T-helper 1 cell treated with Interleukin-12 subunit alpha and Interleukin-12 subunit beta and Interleukin-4 antibody, amounts not matched to agents 30 μg/mL and 1 μg/mL, for 36 hours (primary cell): Measurements from ENCODE around the gene OTOS.

ENCODE experiments used
- H3K27ac Mint-ChIP-seq: one replicate; pipeline ENCODE4 v1.8.0; 2021; ENCODE audit warnings: mild to moderate bottlenecking, mixed read lengths
- H3K27me3 Mint-ChIP-seq: one replicate; pipeline ENCODE4 v1.8.0; 2021; ENCODE audit warnings: low read depth, mixed read lengths
- H3K36me3 Mint-ChIP-seq: one replicate; pipeline ENCODE4 v1.8.0; 2021; ENCODE audit warnings: low read depth, mixed read lengths
- H3K4me1 Mint-ChIP-seq: one replicate; pipeline ENCODE4 v1.8.0; 2021; ENCODE audit warnings: low read depth, mixed read lengths
- H3K4me3 Mint-ChIP-seq: one replicate; pipeline ENCODE4 v1.8.0; 2021; ENCODE audit warnings: mild to moderate bottlenecking, moderate library complexity, mixed read lengths
- H3K9me3 Mint-ChIP-seq: one replicate; pipeline ENCODE4 v1.8.0; 2021; ENCODE audit warnings: mixed read lengths

OTOS gene

DNA sequence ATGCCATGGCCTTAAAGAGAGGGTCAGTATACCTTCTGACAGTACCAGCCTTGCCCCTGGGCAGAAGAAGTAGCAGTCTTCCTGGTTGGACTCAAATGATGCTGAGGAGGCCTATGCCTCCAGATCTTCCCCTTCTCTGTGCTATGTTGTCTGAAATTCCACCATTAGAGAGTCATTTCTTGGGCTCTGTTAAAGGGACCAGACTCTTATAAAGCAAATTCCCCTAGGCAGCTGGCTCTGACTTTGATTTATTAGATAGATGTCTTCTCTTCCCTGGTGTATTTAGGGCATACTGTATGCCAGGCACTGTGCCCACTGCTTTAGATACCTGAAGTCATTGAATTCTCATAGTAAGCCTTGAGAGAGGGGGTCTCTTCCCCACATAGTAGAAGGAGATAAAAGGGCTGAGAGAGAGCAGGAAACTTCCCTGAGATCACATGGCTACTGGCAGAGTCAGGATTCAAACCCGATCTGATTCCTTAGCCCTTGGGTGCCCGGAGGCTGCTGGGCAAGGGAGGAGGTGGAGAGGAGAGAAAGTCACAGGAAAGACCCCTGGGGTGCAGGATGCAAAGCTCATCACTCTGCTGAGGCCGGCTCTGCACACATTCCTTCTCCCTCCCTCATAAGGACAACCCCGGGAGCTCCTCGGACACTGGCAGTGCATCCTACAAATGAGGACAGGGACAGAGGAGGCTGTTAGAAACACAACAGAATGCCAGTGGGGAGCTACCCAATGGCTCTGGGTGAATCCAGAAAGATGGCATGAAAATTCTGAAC lies 27.4 kb downstream of the OTOS start:
- H3K36me3 Mint-ChIP-seq, result no peaks in the 10 kb centered on the region

GRCh38 chr2:240111253-240111652 lies 29.2 kb downstream of the OTOS start:
- H3K27ac Mint-ChIP-seq, result no peak overlapping the region
- no peaks in the 10 kb centered on the region for H3K9me3 Mint-ChIP-seq
- H3K27me3 Mint-ChIP-seq, result peaks cover 21% of the 10 kb centered on the region
- H3K36me3 Mint-ChIP-seq, result no peaks in the 10 kb centered on the region
- H3K4me1 Mint-ChIP-seq, result no peaks in the 10 kb centered on the region
- H3K4me3 Mint-ChIP-seq, result no peak overlapping the region

More for the DNA sequence above, 27.4 kb downstream of the OTOS start:
- Mint-ChIP-seq H3K9me3 (no peaks in the 10 kb centered on the region), H3K27me3 (peaks cover 32% of the 10 kb centered on the region), H3K4me1 (no peaks in the 10 kb centered on the region), H3K27ac (no peak overlapping the region), H3K4me3 (no peak overlapping the region)

GRCh38 chr2:240109386-240109785 lies 31.1 kb downstream of the OTOS start:
- Mint-ChIP-seq H3K27me3 (peaks cover 11% of the 10 kb centered on the region), H3K36me3 (no peaks in the 10 kb centered on the region), H3K4me1 (no peaks in the 10 kb centered on the region), H3K9me3 (no peaks in the 10 kb centered on the region), H3K27ac (no peak overlapping the region), H3K4me3 (no peak overlapping the region)

DNA sequence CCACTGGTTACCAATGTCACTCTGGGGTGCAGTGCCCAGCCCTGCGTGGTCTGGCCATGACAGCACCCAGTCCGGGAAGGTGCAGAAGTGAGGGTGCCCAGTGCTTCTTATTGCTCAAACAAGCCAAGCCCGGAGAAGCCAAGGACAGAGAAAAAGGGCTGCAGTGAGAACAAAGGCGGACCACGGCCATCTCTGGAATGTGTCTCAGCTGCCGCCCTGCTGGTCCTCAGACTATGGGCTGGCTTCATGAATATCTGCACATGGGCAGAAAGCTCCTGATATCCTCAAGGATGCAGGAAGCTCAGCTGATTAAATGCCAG lies 33.0 kb downstream of the OTOS start:
- Mint-ChIP-seq H3K4me3 (no peak overlapping the region), H3K27ac (no peak overlapping the region), H3K27me3 (peaks cover 10% of the 10 kb centered on the region), H3K36me3 (no peaks in the 10 kb centered on the region), H3K9me3 (no peaks in the 10 kb centered on the region), H3K4me1 (no peaks in the 10 kb centered on the region)

GRCh38 chr2:240106765-240107476 lies 33.5 kb downstream of the OTOS start:
- H3K4me1 Mint-ChIP-seq, result no peaks in the 10 kb centered on the region
- H3K9me3 Mint-ChIP-seq, result no peaks in the 10 kb centered on the region
- H3K27me3 Mint-ChIP-seq, result peaks cover 7% of the 10 kb centered on the region
- no peak overlapping the region for H3K4me3 Mint-ChIP-seq
- H3K36me3 Mint-ChIP-seq, result no peaks in the 10 kb centered on the region
- H3K27ac Mint-ChIP-seq, result no peak overlapping the region

DNA sequence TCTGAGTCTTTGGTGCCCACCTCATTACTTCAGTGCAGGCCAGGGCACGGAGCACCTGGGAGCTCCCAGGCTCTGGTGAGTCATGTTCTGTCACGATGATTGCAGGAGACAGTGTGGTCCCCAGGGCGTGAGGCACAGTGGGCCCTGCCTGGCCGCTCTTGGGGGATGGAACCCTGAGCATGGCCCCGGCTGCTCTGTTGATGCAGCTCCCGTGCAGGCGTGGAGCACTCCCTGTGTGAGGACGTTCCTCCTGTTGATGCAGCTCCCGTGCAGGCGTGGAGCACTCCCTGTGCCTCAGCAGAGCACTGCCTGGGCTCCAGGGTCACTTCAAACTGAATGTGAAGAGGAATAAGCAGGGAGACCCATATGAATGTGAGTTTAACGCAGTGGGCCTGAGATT lies 34.5 kb downstream of the OTOS start:
- Mint-ChIP-seq H3K27ac (no peak overlapping the region), H3K27me3 (peaks cover 9% of the 10 kb centered on the region), H3K4me3 (no peak overlapping the region), H3K9me3 (no peaks in the 10 kb centered on the region), H3K36me3 (no peaks in the 10 kb centered on the region), H3K4me1 (no peaks in the 10 kb centered on the region)

- H3K4me1 Mint-ChIP-seq, result no peaks in the 10 kb centered on the region
- H3K36me3 Mint-ChIP-seq, result no peaks in the 10 kb centered on the region
- peaks cover 30% of the 10 kb centered on the region for H3K27me3 Mint-ChIP-seq
- no peak overlapping the region for H3K4me3 Mint-ChIP-seq
- H3K27ac Mint-ChIP-seq, result no peak overlapping the region
- H3K9me3 Mint-ChIP-seq, result no peaks in the 10 kb centered on the region
Measured at GRCh38 chr2:240103136-240103535, 37.3 kb downstream of the OTOS start.

DNA sequence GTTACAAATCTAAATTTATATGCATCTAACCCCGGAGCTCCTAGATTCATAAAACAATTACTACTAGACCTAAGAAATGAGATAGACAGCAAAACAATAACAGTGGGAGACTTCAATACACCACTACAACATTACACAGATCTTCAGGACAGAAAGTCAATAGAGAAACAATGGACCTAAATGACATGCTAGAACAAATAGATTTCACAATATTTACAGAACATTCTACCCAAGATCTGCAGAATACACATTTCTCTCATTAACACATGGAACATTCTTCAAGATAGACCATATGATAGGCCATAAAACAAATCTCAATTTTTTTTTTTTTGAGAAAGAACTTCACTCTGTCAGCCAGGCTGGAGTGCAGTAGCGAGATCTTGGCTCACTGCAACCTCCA lies 42.1 kb downstream of the OTOS start:
- Mint-ChIP-seq H3K36me3 (no peaks in the 10 kb centered on the region), H3K27ac (no peak overlapping the region), H3K4me1 (no peaks in the 10 kb centered on the region), H3K27me3 (peaks cover 67% of the 10 kb centered on the region), H3K9me3 (no peaks in the 10 kb centered on the region), H3K4me3 (no peak overlapping the region)

- no peaks in the 10 kb centered on the region for H3K9me3 Mint-ChIP-seq
- no peaks in the 10 kb centered on the region for H3K36me3 Mint-ChIP-seq
- H3K4me1 Mint-ChIP-seq, result no peaks in the 10 kb centered on the region
- H3K27ac Mint-ChIP-seq, result no peak overlapping the region
- H3K27me3 Mint-ChIP-seq, result peaks cover 69% of the 10 kb centered on the region
- H3K4me3 Mint-ChIP-seq, result no peak overlapping the region
Measured at GRCh38 chr2:240095556-240096523, 44.6 kb downstream of the OTOS start.

DNA sequence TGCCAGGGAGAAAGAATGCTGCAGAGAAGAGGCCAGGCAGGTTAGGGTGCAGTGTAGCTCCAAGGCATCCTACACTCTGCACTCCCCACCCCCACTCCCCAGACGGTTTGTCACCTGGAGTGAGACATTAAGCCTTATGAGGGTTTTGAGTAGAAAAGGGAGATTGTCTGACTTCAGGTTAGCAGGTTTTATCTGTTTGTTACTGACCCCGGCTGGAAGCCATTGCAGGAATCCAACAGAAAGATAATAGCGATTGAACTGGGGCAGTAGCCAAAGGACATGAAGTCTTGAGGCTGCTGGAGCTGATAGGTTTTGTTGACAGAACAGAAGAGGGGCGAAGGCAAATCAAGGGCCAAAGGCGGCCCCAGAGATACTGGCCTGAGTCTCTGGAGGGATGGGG lies 51.2 kb downstream of the OTOS start:
- Mint-ChIP-seq H3K9me3 (peaks cover 21% of the 10 kb centered on the region), H3K27me3 (peaks cover 26% of the 10 kb centered on the region), H3K4me3 (no peak overlapping the region), H3K36me3 (peaks cover 2% of the 10 kb centered on the region), H3K27ac (no peak overlapping the region), H3K4me1 (no peaks in the 10 kb centered on the region)
